GM12891 (cell line): ENCODE measurements around the gene ABCC9.

Experiments used
- DNase-seq: peaks from one replicate; pipeline ENCODE4 v3.0.0; 2011; ENCODE audit warnings: low spot score; ENCODE audit not compliant: insufficient read length
- FAIRE-seq: peaks from 2 replicates; lab custom pipeline; 2011; peaks lifted over from hg19 to GRCh38; lab: Jason Lieb, UNC
- PAX5 ChIP-seq: IDR thresholded peaks from 2 replicates; pipeline ENCODE4 v1.6.1; 2011; ENCODE audit warnings: low read length, moderate library complexity, mild to moderate bottlenecking; ENCODE audit not compliant: insufficient read depth, severe bottlenecking
- POLR2A ChIP-seq: IDR thresholded peaks from 2 replicates; pipeline ENCODE4 v1.6.1; 2011; ENCODE audit warnings: low read depth, low read length, control low read depth
- POLR2AphosphoS5 ChIP-seq: IDR thresholded peaks from 2 replicates; pipeline ENCODE4 v1.6.1; 2011; ENCODE audit warnings: low read depth, low read length, control low read depth
- POU2F2 ChIP-seq: IDR thresholded peaks from 2 replicates; pipeline ENCODE4 v1.6.1; 2011; ENCODE audit warnings: low read depth, mild to moderate bottlenecking, control low read depth, low read length, moderate library complexity
- SPI1 ChIP-seq: IDR thresholded peaks from 2 replicates; pipeline ENCODE4 v1.6.1; 2011; ENCODE audit warnings: low read depth, low read length, control low read depth
- TAF1 ChIP-seq: IDR thresholded peaks from 2 replicates; pipeline ENCODE4 v1.6.1; 2011; ENCODE audit warnings: low read depth, low read length, control low read depth

The ABCC9 gene

DNA sequence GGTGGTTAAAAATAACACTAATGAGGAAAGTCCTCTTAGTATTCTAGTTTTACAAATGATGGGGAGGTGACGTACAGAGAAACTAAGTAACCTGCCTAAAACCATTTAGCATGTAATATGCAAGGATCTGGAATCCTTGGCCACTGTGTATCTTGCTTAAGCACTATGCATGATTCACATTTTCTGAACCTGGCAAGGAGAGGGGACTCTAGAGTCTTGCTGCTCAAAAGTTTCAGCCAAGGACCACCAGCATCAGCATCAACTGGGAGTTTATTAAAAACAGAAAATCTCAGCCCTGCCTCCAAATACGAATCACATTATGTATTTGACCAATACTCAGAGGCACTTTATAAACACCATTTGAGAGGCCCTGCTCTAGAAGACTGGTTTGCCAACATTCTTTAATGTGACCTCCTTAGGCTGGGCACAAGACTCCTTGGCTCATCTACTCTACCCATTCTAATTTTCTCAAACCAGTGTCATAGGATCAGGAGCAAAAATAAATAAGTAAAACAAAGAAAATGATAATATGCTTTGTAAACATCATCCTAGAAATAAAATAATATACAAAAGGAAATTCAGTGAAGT is 52.9 kb downstream of the ABCC9 start:
- TF ChIP-seq TAF1, result no peak
- no peak for TF ChIP-seq POU2F2
- TF ChIP-seq POLR2A, result no peak
- TF ChIP-seq POLR2AphosphoS5, result no peak
- no peak for TF ChIP-seq SPI1
- no peak for TF ChIP-seq PAX5
- FAIRE-seq, result no peak

DNA sequence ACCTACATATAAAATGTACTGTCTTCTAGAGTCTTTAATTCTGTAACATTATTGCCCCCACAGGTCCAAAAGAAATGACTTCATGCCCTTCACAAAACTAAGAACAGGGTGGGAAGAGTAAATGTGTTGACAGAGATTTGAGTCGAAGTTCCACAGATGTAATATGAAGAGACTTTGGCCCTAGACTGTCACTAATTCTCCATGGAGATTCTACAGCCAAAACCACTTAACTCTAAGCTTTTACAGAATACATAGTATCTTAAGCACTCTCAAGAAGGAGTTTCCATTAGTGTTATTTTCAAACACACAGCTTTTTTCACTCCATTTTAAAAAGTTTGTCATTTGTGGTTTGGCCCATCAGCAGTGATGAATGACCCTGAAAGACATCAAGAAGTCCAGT is 56.3 kb downstream of the ABCC9 start:
- FAIRE-seq (no peak), DNase-seq (no peak)
- TF ChIP-seq POU2F2 (no peak), PAX5 (no peak), SPI1 (no peak), TAF1 (no peak), POLR2AphosphoS5 (no peak), POLR2A (no peak)

More for the DNA sequence above, 52.9 kb downstream of the ABCC9 start:
- DNase-seq, result no peak

DNA sequence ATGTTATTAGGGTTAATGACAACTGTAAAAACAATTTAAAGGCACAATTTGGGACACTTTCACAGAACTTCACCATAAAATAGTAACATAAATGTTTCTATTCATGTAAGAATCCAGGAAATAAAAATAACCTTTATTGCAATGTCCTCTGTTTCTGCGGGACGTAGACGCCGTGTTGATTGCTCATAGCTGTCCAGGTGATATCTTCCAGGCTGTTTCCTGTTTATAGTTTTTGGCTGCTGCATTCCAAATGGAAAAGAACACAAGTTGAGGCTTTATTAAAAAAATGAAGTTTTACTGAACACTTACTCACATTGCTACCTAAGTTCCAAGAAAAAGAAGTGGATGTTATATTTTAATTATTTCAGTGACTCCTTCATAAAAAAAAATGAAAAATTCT is 58.6 kb downstream of the ABCC9 start:
- DNase-seq (no peak), FAIRE-seq (no peak)
- no peak for TF ChIP-seq TAF1
- no peak for TF ChIP-seq PAX5
- no peak for TF ChIP-seq POLR2A
- no peak for TF ChIP-seq SPI1
- TF ChIP-seq POU2F2, result no peak
- no peak for TF ChIP-seq POLR2AphosphoS5

DNA sequence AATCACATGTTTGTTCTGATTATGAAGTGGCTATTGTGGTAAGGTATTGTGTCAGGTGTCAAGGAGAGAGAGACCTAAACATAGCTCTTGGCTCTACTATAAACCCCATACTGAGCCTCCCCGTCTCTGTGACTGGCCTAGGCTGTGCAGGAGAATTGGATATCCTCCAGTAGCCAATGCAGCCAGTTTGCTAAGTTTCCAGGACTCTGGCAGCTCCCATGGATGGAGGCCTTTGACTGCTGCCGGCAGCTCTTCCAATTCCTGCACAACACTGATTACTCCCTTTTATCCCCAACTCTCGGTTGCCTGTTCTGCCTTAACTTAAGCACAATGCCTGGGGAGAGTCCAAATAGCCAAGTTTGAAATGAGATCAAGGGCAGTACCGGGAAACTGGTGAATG is 59.3 kb downstream of the ABCC9 start:
- FAIRE-seq (no peak), DNase-seq (no peak)
- TF ChIP-seq SPI1 (no peak), POLR2AphosphoS5 (no peak), POU2F2 (no peak), TAF1 (no peak), PAX5 (no peak), POLR2A (no peak)

DNA sequence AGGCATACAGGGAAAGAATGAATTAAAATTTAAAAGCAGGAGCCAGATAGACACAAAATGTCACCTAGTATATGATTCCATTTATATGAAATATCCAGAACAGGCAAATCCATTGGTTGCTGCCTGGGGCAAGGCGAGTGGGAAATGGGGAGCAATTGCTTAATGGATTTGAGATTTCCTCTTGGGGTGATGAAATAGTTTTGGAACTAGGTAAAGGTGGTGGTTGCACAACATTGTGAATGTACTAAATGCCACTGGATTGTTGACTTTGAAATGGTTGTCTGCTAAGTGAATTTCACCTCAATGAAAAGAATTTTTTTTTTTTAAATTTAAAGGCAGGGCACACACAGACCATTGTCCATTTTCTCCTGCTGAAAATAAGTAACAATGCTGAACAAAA is 61.9 kb downstream of the ABCC9 start:
- FAIRE-seq, result no peak
- TF ChIP-seq POLR2A (no peak), TAF1 (no peak), PAX5 (no peak), POLR2AphosphoS5 (no peak), POU2F2 (no peak), SPI1 (no peak)

DNA sequence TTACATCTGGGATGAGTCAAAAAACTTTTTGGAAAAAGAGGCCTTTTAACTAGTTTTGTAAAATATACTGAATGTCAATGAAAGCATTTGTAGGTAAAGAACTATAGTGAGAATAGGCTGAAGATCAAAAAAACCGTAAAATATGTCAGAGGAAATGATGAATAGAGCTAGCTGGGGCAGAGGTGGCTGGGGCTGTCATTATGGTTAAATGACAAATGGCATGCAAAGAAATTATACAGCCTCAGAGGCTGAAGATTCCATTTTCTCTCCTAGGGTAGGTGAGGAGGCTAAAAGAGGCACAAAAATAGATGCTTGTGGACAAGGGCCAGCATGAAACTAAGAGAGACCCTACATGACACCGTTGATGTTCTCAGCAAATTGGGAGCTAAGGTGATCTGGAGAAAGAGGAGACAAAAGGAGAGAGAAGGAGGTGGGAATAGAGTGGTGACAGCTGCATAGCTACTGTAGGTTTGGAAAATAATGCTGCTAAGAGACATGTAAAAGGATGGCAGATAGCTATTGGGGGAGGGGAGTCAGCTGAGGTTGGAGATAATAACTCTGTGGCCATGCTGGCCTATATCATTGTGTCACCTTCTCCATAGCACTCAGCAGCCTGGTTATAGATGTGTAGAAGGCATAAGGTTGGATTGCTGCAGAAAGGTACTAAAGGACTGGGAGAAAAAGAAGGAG is 63.8 kb downstream of the ABCC9 start:
- TF ChIP-seq POU2F2 (no peak), PAX5 (no peak), POLR2AphosphoS5 (no peak), SPI1 (no peak), TAF1 (no peak), POLR2A (no peak)
- no peak for FAIRE-seq
- DNase-seq, result no peak

More for the DNA sequence above, 61.9 kb downstream of the ABCC9 start:
- no peak for DNase-seq

DNA sequence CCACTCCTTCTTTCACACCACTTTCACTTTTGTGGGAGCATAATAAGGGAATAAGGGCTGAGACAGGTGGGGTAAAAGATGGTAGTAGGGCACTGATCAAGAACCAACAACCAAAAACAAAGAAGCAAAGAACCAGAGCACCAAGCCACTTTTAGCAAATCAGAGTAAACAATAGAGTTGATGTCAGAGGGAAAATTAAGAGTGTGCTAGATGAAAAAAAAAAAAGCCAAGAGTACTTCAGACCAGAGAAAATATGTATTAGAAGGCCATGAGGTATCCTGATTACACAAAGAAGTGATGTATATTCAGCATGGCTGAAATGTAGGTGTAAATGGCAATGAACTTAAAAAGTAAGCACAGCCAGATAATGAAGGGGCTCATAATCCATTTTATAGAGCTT is 75.4 kb downstream of the ABCC9 start:
- DNase-seq (no peak), FAIRE-seq (no peak)
- TF ChIP-seq POU2F2 (no peak), POLR2A (no peak), TAF1 (no peak), SPI1 (no peak), POLR2AphosphoS5 (no peak)

DNA sequence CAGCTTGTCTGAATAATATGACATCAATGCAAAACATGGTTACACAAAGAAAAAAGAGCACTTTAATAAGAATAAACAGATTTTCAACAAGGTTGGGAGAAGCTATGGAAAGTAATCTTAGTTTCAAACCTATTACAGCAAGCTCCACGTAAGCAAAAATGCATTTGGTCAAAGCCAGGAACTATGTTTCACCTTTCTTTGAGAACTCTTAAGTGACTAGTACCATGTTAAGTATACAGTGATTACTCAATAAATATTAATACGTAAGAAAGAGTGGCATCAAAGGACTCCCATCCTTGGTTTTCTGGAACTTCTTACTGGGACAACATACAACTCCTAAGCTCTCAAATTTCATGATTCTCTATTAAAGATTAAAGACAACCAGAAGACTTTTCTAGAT is 80.7 kb downstream of the ABCC9 start:
- no peak for FAIRE-seq
- TF ChIP-seq TAF1 (no peak), SPI1 (no peak), POLR2AphosphoS5 (no peak), PAX5 (no peak), POU2F2 (no peak), POLR2A (no peak)
- no peak for DNase-seq

DNA sequence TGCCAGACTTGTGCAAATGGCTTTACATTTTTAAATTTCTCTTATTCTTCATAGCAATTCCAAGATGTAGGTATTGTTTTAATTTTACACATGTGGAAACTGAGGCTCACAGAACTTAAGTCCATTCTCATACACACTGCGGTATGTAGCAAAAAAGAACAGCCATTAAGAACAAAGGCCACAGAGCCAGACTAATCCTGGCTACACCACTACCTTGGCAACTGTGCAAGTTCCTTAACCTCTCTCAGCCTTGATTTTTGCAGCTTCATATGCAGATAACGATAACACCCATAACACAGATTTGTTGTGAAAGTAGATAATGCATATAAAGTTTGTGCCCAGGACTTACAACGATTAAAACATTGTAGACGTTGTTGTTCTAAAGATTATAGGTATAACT is 81.1 kb downstream of the ABCC9 start:
- TF ChIP-seq POU2F2 (no peak), TAF1 (no peak), PAX5 (no peak), POLR2A (no peak), POLR2AphosphoS5 (no peak), SPI1 (no peak)
- FAIRE-seq (no peak), DNase-seq (no peak)

DNA sequence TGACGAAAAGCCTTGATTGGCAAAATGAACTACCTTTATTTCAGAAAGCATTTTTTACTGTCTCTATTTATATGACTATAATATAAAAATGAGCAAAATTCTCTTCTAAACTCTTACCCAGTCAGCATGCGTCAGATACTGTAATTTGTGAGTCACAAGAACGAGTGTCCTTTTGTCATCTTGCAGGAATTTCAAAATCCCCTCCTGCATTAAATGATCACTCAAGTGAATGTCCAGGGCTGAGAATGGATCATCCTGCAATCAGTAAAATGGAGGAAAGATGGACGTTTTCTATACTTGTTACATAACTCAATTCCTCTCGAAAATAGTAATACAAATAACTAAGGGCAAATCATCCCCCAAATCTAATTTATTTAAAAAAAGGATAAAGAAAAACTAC is 89.0 kb downstream of the ABCC9 start:
- DNase-seq (no peak), FAIRE-seq (no peak)
- TF ChIP-seq SPI1 (no peak), POU2F2 (no peak), POLR2AphosphoS5 (no peak), TAF1 (no peak), POLR2A (no peak), PAX5 (no peak)
